Cardiac muscle cell (in vitro differentiated cells and primary cell): ENCODE data around the gene N4BP2. TPM values are rescaled to one million over a fixed set of nuclear protein-coding genes. Genes with fewer than 3 reads are reported as not detected.
A peak's percentile ranks its signal among the peaks of the same experiment; 100 is the strongest.

Experiments used
- DNase-seq, 2 donors: peaks; one replicate each; pipeline versions ENCODE4 v3.0.0 to v3.0.0-alpha.2; 2010 to 2017; ENCODE audit warnings: low read depth in 1 of 2, low spot score in 1 of 2
- H3K27ac ChIP-seq: fragments of 200-600 bp; sonication (generic); 2 replicates; pipeline ENCODE4 v1.5.1; 2016
- H3K27me3 ChIP-seq: fragments of 200-600 bp; sonication (generic); 2 replicates; pipeline ENCODE4 v1.6.0; 2016; ENCODE audit warnings: control low read depth
- H3K36me3 ChIP-seq: fragments of 200-600 bp; sonication (generic); 2 replicates; pipeline ENCODE4 v1.5.1; 2016; ENCODE audit warnings: control low read depth
- H3K4me1 ChIP-seq: fragments of 200-600 bp; sonication (generic); 2 replicates; pipeline ENCODE4 v1.8.1; 2017; ENCODE audit warnings: low read depth, mild to moderate bottlenecking, mixed run types
- H3K4me3 ChIP-seq: fragments of 200-600 bp; sonication (generic); 2 replicates; pipeline ENCODE4 v1.5.1; 2016; ENCODE audit warnings: mild to moderate bottlenecking
- H3K9me3 ChIP-seq: fragments of 200-600 bp; sonication (generic); 2 replicates; pipeline ENCODE4 v1.5.1; 2017; ENCODE audit warnings: low read depth, mild to moderate bottlenecking, control low read depth
- CTCF ChIP-seq: IDR thresholded peaks from 2 replicates; pipeline ENCODE4 v1.5.1; 2012; ENCODE audit warnings: low read depth, mild to moderate bottlenecking, low read length
- polyA plus RNA-seq: library from polyadenylated mRNA; unstranded; fragments of >200 nt; fragmentation: Nextera tagmentation; extraction: Ambion mirVana; gene quantifications from 2 replicates; pipeline ENCODE4 v1.2.1, GENCODE V29; 2016
- total RNA-seq: library from RNA; depleted of rRNA; stranded (reverse); fragments of >200 nt; gene quantifications from 2 replicates; pipeline ENCODE4 v1.2.3, GENCODE V29; 2016

Gene N4BP2
- total and polyA plus RNA-seq, 2 experiments from 2014 or later, result 22.1 to 27.9 TPM

DNA sequence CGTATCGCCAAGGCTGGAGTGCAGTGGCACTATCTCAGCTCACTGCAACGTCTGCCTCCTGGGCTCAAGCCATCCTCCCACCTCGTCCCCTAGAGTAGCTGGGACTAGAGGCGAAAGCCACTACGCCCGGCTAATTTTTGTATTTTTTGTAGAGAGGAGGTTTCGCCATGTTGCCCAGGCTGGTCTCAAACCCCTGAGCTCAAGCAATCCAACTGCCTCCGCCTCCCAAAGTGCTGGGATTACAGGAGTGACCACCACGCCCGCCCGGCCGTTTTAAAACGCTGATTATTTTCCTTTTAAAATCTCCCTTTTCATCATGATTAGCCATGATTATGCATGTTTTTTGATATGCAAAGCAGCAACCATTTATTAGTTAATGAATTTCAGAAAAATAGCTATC is 2.2 kb downstream of the N4BP2 start:
- no peak for TF ChIP-seq CTCF
- Histone ChIP-seq H3K27ac (no peak overlapping the region), H3K4me1 (peaks cover 10% of the 10 kb centered on the region), H3K27me3 (no peaks in the 10 kb centered on the region), H3K9me3 (no peaks in the 10 kb centered on the region), H3K36me3 (peaks cover under 1% of the 10 kb centered on the region), H3K4me3 (peak overlapping the region; percentile 92)
- no peak for DNase-seq

DNA sequence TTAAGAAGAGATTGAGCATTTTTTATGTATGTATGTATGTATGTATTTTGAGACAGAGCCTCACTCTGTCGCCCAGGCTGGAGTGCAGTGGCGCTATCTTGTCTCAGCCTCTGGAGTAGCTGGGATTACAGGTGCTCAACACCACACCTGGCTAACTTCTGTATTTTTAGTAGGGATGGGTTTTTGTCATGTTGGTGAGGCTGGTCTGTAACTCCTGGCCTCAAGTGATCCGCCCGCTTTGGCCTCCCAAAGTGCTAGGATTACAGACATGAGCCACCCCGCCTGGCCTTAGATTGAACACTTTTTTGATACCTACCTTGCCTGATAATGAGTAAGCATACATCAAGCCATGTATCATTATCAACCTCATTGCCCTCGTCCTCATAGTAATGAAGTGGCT is 2.7 kb downstream of the N4BP2 start:
- Histone ChIP-seq H3K9me3 (no peaks in the 10 kb centered on the region), H3K27me3 (no peaks in the 10 kb centered on the region), H3K27ac (no peak overlapping the region), H3K4me3 (no peak overlapping the region), H3K36me3 (peaks cover 3% of the 10 kb centered on the region), H3K4me1 (peaks cover 10% of the 10 kb centered on the region)
- no peak for TF ChIP-seq CTCF
- no peak for DNase-seq

GRCh38 chr4:40065010-40065409 is 8.4 kb downstream of the N4BP2 start:
- Histone ChIP-seq H3K4me1 (peaks cover 5% of the 10 kb centered on the region), H3K27ac (no peak overlapping the region), H3K27me3 (no peaks in the 10 kb centered on the region), H3K9me3 (no peaks in the 10 kb centered on the region), H3K36me3 (peaks cover 3% of the 10 kb centered on the region), H3K4me3 (no peak overlapping the region)
- TF ChIP-seq CTCF, result no peak
- peak in 1 of 2 donors; percentile 2 for DNase-seq

- Histone ChIP-seq H3K27ac (no peak overlapping the region), H3K36me3 (peaks cover 3% of the 10 kb centered on the region), H3K9me3 (no peaks in the 10 kb centered on the region), H3K4me1 (peaks cover 5% of the 10 kb centered on the region), H3K4me3 (no peak overlapping the region), H3K27me3 (no peaks in the 10 kb centered on the region)
- TF ChIP-seq CTCF, result no peak
- no peak for DNase-seq
Observed at GRCh38 chr4:40066651-40067050, 10.0 kb downstream of the N4BP2 start.

DNA sequence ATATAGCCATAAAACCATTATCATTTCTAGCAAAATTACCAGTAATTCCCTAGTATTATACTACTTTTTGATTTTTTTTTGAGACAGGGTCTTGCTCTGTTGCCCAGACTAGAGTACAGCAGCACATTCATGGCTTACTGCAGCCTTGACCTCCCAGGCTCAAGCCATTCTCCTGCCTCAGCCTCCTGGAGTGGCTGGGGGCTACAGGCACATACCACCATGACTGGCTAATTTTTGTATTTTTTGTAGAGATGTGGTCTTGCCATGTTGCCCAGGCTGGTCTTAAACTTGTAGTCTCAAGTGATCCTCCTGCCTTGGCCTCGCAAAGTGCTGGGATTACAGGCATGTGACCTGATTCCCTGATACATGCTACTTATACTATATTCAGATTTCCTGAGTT is 13.7 kb downstream of the N4BP2 start:
- no peak for DNase-seq
- H3K27ac ChIP-seq, result no peak overlapping the region
- H3K4me1 ChIP-seq, result peaks cover 2% of the 10 kb centered on the region
- H3K4me3 ChIP-seq, result no peak overlapping the region
- TF ChIP-seq CTCF, result no peak
- peaks cover 15% of the 10 kb centered on the region for H3K36me3 ChIP-seq
- H3K9me3 ChIP-seq, result no peaks in the 10 kb centered on the region
- no peaks in the 10 kb centered on the region for H3K27me3 ChIP-seq

- TF ChIP-seq CTCF, result no peak
- no peak overlapping the region for H3K4me3 ChIP-seq
- H3K4me1 ChIP-seq, result no peaks in the 10 kb centered on the region
- DNase-seq, result no peak
- no peaks in the 10 kb centered on the region for H3K9me3 ChIP-seq
- no peak overlapping the region for H3K27ac ChIP-seq
- H3K27me3 ChIP-seq, result no peaks in the 10 kb centered on the region
- no peaks in the 10 kb centered on the region for H3K36me3 ChIP-seq
Observed at GRCh38 chr4:40086421-40086820, 29.8 kb downstream of the N4BP2 start.
